GM19099 (cell line): Measurements from ENCODE around the gene ME2.

ENCODE experiments used
- POLR2A ChIP-seq: IDR thresholded peaks from 3 replicates; pipeline ENCODE4 v1.6.1; 2011; ENCODE audit warnings: low read depth; ENCODE audit not compliant: insufficient read length; ENCODE audit errors: extremely low read depth

ME2 gene

GRCh38 chr18:50886929-50887328, 8.0 kb downstream of the ME2 start:
- TF ChIP-seq POLR2A, result no peak

GRCh38 chr18:50895350-50896045, 16.6 kb downstream of the ME2 start:
- no peak for TF ChIP-seq POLR2A

GRCh38 chr18:50896093-50896492, 17.2 kb downstream of the ME2 start:
- TF ChIP-seq POLR2A, result no peak

DNA sequence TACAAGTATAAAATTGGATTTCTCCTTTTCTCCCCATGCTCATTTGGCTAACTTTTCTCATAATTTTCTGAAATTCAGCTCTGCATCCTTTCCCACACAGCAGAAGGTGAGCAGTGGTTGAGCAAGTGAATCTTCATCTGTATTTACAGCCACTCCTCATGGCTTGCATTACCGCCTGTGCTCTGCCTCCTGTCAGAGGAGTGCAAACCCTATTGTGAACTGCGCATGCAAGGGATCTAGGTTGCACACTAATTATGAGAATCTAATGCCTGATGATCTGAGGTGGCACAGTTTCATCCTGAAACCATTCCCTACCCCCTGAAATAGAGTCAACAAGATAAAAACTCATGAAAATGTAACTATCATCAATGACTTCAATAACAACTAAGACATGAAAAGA, 20.0 kb downstream of the ME2 start:
- TF ChIP-seq POLR2A, result no peak

- TF ChIP-seq POLR2A, result no peak
Observed at GRCh38 chr18:50902797-50903196, 23.9 kb downstream of the ME2 start.

- TF ChIP-seq POLR2A, result no peak
Observed at GRCh38 chr18:50906843-50907242, 27.9 kb downstream of the ME2 start.

DNA sequence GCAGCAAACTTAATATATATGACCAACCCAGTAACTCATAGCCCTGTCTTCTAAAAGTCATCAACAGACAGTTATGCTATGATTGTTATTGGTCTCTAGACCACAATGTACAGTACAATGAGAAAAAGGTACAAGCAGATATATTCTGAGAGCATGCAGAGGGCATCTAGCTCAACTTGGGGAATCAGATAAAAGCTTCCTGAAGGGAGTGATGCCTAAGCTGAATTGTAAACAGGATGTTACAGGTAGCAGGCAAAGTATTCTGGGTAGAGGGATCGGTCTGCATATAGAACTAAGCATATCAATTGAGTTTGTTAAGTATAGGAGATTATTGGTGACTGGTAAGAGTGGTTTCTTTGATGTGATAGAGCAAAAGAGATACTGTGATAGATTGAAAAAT, 30.3 kb downstream of the ME2 start:
- no peak for TF ChIP-seq POLR2A

DNA sequence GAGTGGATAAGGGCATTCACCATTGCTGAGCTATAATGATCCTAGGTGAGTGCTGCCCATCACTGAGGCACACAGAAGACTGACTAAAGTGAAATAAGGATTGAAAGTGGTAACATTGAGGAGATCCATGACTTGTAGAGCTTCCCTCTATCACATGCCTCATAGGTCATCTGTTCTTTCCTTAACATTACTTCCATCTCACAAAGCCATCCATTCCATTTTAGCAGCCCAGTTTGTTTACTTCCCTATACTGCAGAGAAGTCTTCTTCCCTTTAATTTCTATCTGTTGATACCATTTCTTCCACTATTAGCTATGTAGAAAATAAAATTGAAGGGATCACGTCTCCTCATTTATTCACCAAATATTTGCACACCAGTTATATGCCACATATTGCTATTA, 32.1 kb downstream of the ME2 start:
- TF ChIP-seq POLR2A, result no peak

DNA sequence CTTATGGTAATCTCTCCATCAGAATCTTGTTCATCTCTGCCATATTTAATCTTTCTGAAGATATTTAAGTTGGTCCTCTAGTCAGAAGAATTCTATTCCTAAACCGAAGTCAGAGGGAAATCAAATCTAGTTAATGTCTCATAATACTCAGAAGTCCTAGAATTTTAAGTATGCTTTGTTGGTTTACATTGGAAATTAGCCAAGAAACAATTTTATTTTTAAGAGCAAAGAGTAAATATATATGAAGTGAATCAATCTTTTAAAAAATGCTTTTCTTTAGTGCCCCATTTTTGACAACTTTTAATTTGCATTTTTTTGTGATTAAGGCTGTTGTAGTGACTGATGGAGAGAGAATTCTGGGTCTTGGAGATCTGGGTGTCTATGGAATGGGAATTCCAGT, 38.1 kb downstream of the ME2 start:
- no peak for TF ChIP-seq POLR2A

GRCh38 chr18:50918153-50918552, 39.2 kb downstream of the ME2 start:
- TF ChIP-seq POLR2A, result no peak

- TF ChIP-seq POLR2A, result no peak
Observed at GRCh38 chr18:50924372-50924771, 45.5 kb downstream of the ME2 start.

GRCh38 chr18:50926521-50926920, 47.6 kb downstream of the ME2 start:
- TF ChIP-seq POLR2A, result no peak

DNA sequence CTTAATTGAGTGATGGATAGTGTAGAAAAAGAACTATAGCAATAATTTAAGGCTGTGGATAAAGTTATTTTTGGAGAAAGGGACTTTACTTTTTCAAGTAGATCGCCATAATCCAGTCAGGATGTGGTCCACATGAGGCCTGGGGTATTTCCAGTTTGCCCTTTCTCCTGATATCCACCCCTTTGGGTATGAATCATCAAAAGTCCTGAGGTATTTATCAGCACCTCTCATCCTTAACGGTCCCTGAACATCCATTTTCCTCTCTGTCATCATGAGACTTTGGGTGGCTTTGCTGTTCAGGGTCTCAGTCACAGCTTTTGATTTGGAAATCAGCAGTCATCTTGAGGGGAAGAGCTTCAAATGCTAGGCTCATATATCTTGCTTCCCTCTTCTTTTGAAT, 49.6 kb downstream of the ME2 start:
- no peak for TF ChIP-seq POLR2A

- TF ChIP-seq POLR2A, result no peak
Observed at GRCh38 chr18:50933684-50934083, 54.8 kb downstream of the ME2 start.

- TF ChIP-seq POLR2A, result no peak
Observed at GRCh38 chr18:50934545-50935211, 55.8 kb downstream of the ME2 start.

GRCh38 chr18:50935493-50936191, 56.7 kb downstream of the ME2 start:
- TF ChIP-seq POLR2A, result no peak
